ENCODE results near the gene SLC17A8.

Gene SLC17A8

DNA sequence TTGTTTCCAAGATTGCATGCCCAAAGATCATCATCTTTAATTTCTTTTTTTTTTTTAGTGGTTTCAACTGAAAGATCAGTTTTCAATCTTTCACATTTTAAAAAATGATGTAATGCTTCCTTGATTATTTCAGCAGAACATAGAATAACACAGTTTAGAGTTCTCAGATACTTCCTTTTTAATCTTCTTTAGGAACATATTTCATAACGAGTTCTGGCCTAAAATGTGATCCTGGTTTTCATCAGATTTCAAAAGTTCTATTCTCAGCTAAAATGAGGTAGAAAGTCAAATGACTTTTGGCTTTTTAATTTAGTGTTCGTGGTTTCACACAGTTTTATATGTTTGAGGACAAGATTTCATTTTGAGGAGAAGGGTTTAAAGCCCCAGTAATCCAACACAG is 76.8 kb downstream of the SLC17A8 start:
- DNase-seq = no peak

DNA sequence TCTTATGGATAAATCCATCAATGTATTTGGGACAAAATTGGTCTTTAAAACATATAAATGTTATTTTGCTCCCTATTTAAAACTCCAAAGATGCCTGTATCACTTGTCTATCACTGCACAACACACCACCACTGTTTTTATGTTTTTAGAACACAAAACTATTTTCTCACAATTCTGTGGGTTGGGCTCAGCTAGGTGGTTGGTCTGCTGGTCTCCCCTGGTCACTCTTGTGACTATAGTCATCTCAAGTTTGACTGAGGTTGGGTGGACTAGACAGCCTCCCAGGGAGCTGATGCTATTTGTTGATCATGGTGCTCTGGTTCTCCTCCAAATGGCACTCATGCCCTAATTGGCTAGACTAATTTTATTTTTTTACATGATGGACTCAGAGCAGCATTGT is 77.3 kb downstream of the SLC17A8 start:
- no peak for DNase-seq

DNA sequence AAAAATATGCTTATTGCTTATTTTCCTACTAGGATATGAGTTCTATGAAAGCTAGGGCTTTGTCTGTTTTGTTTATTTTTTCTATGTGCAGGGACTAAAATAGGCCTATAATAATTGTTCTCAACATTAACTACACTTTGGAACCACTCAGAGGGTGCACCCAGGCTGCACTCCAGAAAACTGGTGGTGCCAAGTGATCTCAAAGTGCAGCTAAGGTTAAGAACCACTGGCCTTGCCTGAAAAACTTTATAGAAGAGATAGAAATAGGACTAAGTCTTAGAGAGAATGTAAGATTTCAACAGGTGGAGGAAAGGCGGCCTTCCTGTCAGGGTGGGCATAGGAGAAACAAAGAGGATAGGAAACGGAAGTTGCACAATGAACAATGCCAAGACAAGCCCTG is 79.1 kb downstream of the SLC17A8 start:
- no peak for DNase-seq

DNA sequence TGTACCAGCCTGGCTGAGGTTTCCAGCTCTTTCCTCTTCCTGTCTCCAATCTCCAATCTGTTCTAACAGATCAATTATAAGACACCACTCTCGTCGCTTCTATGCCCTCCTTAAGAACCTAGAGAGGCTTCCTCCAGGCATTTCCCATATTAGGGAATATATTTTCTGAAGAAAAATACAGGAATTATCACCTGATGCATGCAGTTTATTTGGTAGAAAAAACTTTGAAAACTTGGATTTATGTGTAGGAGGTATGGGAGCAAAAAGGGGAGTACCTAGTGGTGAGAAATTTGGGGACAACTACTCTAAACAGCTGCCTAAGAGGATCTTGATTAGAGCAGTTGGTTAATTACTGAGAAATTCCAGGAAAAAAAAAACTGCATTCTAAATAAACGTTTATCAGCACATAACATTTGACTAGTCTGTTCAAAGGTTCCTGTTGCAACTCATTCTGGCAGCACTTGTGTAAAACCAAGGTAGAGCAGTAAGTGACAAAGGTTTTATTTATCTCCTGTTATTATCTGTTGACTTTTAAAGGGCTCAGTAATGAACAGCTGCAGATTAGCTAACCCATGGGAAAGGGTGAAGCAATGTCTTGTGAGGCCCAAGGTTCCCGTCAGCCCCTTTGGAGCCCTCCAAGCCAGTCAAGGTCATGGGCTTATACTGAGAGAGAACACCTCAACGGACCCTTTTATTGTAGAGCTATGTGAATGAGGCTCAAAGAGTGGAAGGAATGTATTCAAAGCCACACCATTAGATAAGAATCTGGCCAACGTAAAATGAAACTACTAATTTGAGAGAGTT is 80.4 kb downstream of the SLC17A8 start:
- no peak for DNase-seq

DNA sequence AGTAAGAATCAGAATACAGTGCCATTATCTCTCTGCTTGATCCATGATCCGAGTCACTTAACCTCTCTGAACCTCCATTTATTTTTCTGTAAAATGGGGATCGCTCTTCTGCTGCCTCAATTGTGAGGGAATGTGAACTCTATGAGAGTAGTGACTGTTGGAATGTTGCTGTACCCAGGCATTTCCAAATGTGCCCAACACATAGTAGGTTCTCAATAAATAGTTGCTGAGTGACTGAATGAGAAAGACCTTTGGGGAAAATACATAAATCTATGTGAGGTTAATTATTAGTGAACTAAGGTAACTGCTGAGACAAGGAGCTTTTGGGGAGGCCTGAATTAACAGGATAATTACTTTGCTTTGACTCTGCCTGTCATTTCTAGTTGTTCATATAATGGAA is 82.9 kb downstream of the SLC17A8 start:
- DNase-seq = no peak

DNA sequence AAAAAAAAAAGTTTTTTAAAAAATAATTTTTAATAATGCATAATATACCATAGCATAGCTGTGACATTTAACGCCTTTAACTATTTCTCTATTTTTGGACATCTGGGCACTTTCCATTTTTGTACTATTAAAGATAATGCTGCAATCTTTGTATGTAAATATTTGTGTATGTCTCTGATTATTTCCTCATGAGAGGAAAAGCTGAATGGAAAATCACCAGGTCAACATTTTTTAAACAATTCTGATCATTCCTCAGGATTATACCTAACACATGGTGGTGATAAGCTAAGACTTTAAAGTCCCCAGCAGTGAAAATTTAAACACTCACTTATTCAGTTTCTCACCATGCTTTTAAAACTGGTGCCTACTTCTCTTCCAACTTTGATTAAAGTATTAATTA is 85.5 kb downstream of the SLC17A8 start:
- no peak for DNase-seq

DNA sequence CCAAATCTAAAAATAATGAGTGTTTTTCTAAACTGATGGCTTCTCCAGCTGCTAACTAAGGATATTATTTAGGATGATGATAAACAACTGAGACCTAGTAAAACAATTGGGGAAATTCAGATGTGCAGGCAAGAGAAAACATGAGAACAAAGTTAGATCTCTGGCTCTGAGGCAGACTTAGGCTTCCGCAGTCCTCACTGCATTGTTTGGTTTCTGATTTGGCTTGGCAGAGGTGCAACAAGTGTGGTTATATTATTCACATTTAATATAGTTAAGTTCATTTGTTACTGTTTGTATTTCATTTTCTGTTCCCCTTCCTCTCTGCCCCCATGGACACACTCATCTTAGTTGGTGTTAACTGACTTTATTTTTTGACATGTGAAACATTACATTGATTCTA is 86.6 kb downstream of the SLC17A8 start:
- no peak for DNase-seq

DNA sequence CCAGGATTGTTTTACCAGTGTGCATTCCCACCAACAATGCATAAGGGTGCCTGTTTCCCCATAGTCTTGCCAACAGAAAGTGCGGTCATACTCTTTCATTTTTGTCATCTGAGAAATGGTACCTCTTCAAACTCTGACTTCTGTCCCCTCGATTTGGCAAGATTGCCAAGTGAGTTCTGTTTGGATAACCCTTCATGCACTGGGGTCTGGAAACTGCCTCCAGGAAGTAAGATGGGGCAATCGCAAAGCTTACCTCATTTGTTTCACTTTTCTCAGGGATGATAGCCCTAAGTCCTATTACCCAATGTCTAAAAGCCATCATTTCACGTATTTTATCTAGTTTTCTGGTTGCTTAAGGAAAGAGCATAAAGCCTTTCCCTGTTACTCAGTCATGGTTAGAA is 88.2 kb downstream of the SLC17A8 start:
- no peak for DNase-seq

DNA sequence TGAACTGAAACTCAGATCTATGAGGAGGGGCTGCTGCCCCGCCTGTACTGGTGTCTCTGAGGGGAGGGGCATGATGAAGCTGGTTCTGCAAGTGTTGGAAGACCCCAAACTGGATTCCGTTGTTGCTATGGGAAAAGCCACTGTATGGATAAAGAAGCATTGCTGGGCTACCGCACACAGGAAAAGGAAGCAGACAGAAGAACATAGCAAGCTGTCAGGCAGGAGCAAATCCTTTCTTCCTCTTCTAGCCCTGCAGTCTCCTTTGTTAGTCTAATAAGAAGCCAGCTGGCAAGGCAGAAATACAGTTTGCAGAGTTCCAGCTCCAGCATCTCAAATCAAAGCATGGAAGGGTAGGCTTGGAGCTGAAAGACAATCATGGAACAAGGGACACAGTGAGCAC is 90.5 kb downstream of the SLC17A8 start:
- no peak for DNase-seq

DNA sequence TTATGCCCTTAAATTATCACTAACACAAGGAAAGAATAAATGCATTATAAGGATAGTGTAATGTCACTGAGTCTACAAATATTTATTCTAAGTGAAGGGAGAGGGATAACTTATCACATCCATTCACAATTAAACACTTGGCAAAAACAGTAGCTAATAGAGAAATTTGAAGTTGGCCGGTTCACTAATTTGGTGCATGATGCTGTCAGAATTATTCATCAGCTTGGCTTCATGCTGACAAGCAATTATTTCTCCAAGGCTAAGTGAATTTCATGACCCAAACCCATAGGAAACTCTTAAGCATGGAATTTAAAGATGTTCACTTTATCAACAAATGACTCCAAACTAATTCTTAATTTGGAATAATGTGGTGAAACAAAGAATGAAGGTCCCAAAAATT is 91.8 kb downstream of the SLC17A8 start:
- DNase-seq = no peak

DNA sequence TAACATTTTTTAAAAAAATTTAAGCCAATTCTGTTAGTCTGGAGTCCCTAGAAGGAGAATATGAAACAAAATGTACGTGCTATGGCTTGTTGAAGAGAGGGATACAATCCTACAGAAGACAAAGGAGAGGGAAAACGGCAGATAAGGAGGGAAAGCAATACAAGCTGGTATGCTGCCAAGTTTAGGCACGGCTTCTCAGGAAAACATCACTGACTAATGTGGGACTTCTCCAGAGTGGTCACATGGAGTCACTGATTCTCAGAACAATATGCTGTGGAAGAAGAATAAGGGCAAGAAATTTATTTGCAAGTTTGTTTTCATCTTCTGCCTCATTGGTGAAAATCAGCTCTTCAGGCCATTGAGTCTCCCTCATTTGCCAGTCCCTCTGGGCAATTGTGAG is 93.9 kb downstream of the SLC17A8 start:
- DNase-seq = no peak

DNA sequence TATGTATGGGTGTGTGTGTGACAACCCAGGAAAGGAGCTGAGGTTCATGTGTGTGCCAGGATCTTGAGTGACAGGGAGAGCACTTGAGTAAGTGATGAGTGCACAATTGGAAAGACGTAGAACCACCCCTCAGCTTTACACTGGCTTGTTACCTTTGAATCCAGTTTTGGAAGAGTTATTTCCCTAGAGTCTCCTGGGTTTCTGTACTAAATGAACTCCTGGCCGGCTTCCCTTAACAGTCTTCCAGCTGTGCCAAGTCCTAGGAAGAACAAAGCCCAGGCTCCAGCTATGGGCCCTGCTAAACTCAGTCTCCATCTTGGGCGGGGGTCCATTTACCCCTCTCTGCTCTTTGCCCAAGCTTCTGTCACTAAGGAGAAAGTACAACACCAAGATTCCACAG is 97.1 kb downstream of the SLC17A8 start:
- DNase-seq = no peak

DNA sequence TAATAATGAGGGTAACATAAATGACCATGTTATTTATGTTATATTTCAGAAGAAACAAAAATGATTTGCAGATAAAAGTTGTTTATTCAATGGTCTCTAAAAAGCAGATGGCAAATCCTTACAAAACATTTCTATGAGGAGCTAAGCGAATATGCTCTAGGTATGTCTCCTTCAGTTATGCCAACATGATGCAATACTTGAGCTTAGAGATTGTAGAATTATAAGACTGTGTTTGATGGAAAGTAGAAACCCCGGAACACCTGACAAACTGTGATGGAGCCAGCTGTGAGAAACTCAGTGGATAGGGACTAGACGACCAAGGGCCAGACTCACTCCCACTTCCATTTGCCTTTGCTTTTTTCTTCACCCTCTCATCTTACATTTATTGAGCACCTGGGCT is 99.0 kb downstream of the SLC17A8 start:
- no peak for DNase-seq

DNA sequence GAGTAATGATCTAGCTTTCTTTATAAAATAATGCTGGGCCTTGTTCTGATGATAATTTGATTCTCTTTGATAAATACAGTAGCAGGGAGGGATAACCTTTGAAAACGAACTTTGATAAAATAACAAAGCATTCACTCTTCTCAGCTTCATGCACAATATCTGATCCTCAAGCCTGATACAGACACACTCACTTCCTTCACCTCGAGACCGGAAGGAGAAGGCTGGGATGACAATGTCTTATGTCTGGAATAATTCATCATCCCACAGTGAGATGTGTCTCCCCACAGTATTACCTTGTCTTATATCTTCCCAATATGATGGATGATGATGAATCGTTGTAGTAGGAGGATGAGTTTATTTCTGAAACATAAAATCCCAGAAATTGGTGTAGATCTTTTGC is 101.3 kb downstream of the SLC17A8 start:
- no peak for DNase-seq

DNA sequence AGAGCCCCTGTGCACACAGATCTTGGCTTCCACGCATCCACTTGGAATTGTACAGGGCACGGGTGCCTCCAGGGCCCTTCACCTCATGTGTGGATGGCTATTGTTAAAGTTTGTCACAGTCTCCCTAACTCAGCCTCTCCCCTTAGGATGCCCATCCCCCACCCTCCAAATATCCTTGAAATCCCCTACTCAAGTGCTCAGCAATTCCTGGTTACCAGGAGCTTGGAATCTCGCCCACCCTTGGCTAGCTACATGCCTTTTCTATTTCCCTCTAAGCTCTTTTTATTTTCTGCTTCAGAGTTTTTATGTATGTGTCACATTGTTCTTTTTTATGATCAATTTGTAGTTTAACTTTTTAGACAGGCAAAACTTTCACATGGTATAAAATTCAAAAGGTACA is 103.8 kb downstream of the SLC17A8 start:
- DNase-seq = no peak

DNA sequence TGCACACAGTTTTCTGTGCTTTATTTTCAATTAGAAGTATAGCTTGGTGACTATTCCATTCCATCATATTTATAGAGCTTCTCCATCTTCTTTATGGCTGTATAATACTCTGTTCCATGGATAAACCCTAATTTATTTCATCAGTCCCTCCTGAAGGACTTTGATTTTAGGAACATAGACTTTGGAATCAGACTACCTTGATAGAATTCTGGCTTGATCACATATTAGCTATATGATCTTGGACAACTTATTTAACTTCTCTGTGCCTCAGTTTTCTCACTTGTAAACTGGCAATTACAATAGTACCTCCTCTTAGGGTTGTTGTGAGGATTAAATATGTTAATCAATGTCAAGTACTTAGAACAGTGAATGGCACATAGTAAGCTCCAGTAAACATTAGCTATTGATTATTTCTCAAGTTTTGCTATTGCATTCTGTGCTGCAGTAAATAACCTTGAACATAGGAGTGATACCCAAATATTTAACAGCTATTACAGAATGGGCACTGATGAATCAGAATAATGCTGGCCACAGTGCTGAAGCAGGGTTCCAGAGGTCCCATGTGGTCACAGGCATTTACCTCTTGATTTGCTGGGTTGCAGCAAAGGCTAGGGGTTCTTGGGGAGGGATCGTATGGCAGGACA is 104.6 kb downstream of the SLC17A8 start:
- DNase-seq = no peak

DNA sequence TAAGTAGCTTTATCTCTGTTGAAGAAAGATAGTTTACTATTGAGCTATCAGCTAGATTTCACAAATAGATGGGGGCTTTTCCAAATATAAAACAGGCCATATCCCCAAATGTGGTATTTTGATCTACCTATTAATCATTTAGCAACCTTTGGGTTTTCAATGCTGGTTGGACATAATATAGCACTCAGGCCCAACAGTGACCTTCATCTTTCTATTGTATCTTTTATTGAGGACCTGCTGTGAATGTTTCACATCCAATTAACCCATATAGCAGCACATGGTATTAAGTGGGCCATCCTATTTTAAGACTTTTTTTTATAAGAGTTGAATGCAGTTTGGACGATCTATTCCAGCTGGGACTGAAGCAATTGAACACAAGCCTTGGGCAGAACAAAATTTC is 106.8 kb downstream of the SLC17A8 start:
- DNase-seq = no peak

DNA sequence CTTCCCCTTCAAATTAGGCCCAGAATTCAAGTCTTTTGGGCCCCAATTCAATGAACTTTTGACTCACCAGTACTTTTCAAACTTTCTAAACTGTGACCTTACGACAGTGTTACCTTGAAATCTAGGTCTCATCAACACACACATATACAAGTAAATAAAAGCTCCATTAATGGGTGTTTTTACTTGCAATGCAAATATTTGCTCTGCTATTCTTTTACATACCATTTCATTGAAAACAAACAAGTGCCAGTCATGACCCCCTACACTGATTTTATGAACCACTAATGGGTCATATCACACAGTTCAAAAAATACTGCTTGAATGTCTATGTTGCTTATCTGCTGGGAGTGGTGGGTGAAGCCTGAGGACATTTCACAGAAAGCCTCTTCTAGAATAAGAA is 107.7 kb downstream of the SLC17A8 start:
- DNase-seq = no peak

DNA sequence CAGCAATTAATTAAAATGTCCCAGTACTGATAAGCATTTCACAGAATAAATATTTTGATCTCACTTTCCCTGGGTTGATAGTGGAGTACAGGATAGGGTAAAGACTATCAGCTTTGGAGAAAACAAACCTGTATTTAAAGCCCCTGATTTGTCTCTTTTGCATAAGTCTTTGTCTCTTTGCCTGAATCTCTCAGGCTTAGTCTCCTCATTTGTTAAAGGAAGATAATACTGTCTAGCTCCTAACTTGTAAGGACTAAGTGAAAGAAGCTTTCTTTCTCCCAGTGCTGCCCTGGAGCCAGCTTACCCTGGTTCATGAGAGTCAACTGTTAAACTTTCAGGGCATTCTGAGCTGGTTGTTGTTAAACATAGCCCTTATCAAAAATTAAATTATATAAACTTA is 111.3 kb downstream of the SLC17A8 start:
- no peak for DNase-seq

Data from NCI-H748 treated with DMSO at 0.1 percent for 48 hours (cell line).